LHCN-M2 (cell line): ENCODE measurements around the gene PHF13. TPM values are rescaled to one million over a fixed set of nuclear protein-coding genes. Genes with fewer than 3 reads are reported as not detected.

ENCODE experiments used
- DNase-seq: peaks from one replicate; pipeline ENCODE4 v3.0.0-alpha.2; 2012; ENCODE audit warnings: low read depth
- polyA plus RNA-seq: library from polyadenylated mRNA; unstranded; fragments of >200 nt; gene quantifications from one replicate; pipeline ENCODE4 v1.2.1, GENCODE V29; 2012; ENCODE audit warnings: missing spikeins
- total RNA-seq: library from RNA; depleted of rRNA; stranded (reverse); fragments of >200 nt; gene quantifications from 2 replicates; pipeline ENCODE4 v1.2.3, GENCODE V29; 2014; rRNA removed

PHF13 gene
- 11.5 and 11.7 TPM in 2 replicates for total RNA-seq
- 11.7 TPM for polyA plus RNA-seq

GRCh38 chr1:6613361-6614018 is at the start of gene PHF13:
Gene PHF13, plus strand, starts transcription at chr1:6613731. Its CDS starts 336 bp downstream, at chr1:6614067.
- DNase-seq = peak; percentile 99

- no peak for DNase-seq
Measured at GRCh38 chr1:6569033-6569432, 44.5 kb upstream of the PHF13 start.

- no peak for DNase-seq
Measured at GRCh38 chr1:6570100-6570499, 43.4 kb upstream of the PHF13 start.

- DNase-seq = no peak
Measured at GRCh38 chr1:6570987-6571386, 42.5 kb upstream of the PHF13 start.

- no peak for DNase-seq
Measured at GRCh38 chr1:6572653-6573383, 40.7 kb upstream of the PHF13 start.

- peak; percentile 80 for DNase-seq
Measured at GRCh38 chr1:6574025-6574620, 39.4 kb upstream of the PHF13 start.

- no peak for DNase-seq
Measured at GRCh38 chr1:6574818-6575217, 38.7 kb upstream of the PHF13 start.

- DNase-seq = peak; percentile 50
Measured at GRCh38 chr1:6577831-6578525, 35.6 kb upstream of the PHF13 start.

GRCh38 chr1:6578624-6579373 is 34.7 kb upstream of the PHF13 start:
- no peak for DNase-seq

GRCh38 chr1:6579374-6580118 is 34.0 kb upstream of the PHF13 start, which contains the start of gene ZBTB48:
Gene ZBTB48, plus strand, starts transcription at chr1:6579994. Its CDS starts 616 bp downstream, at chr1:6580610.
- DNase-seq = peak; percentile 95

- DNase-seq = no peak
Measured at GRCh38 chr1:6580119-6580592, 33.4 kb upstream of the PHF13 start.

GRCh38 chr1:6580593-6581409 is 32.7 kb upstream of the PHF13 start:
- DNase-seq = no peak

GRCh38 chr1:6581561-6582305 is 31.8 kb upstream of the PHF13 start:
- no peak for DNase-seq

GRCh38 chr1:6582370-6582769 is 31.2 kb upstream of the PHF13 start:
- no peak for DNase-seq

GRCh38 chr1:6584126-6585080 is 29.1 kb upstream of the PHF13 start:
- DNase-seq = no peak

GRCh38 chr1:6585081-6585722 is 28.3 kb upstream of the PHF13 start:
- no peak for DNase-seq

GRCh38 chr1:6585841-6586240 is 27.7 kb upstream of the PHF13 start:
- DNase-seq = no peak
